HG03571 (cell line): ENCODE data around the gene TAF11L10.
"Not testable (repeated sequence)": the region's sequence is repeated elsewhere in the genome, so short reads cannot be mapped to it uniquely, and the experiment has no call there.

ENCODE experiments used
- ATAC-seq: cut with Tn5 transposase; IDR thresholded peaks from one replicate; pipeline ENCODE4 v1.9.1; 2021; ENCODE audit not compliant: unreplicated experiment

TAF11L10 gene

DNA sequence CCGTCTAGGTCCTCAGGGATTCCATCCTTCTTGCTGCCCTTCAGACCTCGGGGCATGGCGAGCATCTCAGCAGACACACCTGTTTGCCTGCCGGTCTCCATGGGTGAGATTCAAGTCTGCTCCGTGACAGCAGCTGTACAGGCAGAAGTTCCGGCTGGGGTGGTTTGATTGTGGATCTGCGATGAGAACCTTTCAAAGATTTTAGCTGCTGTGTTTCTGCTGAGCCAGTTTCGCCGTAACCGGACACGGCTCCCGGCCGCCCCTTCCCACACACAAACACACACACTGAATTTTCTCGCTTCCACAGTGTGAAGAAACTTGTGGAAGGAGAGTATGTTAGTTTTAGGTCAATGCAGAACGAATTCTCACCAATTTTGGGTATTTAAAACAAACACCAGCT is at the start of gene TAF11L10:
TSS of gene TAF11L10 (minus strand) at position 101 of the 400 bp plus-strand sequence.
- ATAC-seq, result not testable (repeated sequence)

DNA sequence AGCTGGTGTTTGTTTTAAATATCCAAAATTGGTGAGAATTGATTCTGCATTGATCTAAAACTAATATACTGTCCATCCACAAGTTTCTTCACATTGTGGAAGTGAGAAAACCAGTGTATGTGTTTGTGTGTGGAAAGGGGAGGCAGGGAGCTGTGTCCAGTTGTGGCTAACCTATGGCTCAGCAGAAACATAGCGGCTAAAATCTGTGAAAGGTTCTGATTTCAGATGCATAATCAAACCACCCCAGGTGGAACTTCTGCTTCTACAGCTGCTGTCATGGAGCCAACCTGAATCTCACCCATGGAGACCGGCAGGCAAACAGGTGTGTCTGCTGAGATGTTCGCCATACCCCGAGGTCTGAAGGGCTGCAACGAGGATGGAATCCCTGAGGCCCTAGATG is 36.5 kb upstream of the TAF11L10 start, which contains the start of gene TAF11L14:
TSS of gene TAF11L14 (plus strand) at position 301 of the 400 bp plus-strand sequence.
- no peak for ATAC-seq

DNA sequence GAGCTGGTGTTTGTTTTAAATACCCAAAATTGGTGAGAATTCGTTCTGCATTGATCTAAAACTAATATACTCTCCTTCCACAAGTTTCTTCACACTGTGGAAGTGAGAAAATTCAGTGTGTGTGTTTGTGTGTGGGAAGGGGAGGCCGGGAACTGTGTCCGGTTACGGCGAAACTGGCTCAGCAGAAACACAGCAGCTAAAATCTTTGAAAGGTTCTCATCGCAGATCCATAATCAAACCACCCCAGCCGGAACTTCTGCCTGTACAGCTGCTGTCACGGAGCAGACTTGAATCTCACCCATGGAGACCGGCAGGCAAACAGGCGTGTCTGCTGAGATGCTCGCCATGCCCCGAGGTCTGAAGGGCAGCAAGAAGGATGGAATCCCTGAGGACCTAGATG is 34.2 kb upstream of the TAF11L10 start, which contains the start of gene TAF11L13:
TSS of gene TAF11L13 (plus strand) at position 301 of the 400 bp plus-strand sequence.
- not testable (repeated sequence) for ATAC-seq

DNA sequence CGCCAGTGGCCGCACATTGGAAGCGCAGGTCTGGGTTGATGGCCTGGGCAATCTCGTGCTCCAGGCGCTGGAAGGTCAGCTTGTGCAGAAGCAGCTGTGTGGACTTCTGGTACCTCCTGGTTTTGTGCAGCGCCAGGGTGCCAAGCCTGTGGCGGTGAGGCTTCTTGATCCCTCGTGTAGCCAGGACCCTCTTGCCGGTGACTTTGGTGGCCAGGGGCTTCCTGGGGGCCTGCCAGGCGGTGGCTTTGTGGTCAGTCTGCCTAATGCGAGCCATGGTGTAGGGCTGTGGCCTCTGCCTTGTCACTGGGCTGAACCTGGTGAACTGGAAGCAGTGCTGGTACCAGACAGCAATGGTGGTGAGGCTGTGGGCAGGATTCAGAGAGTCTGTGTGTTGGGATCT is 28.1 kb upstream of the TAF11L10 start:
- ATAC-seq, result no peak

DNA sequence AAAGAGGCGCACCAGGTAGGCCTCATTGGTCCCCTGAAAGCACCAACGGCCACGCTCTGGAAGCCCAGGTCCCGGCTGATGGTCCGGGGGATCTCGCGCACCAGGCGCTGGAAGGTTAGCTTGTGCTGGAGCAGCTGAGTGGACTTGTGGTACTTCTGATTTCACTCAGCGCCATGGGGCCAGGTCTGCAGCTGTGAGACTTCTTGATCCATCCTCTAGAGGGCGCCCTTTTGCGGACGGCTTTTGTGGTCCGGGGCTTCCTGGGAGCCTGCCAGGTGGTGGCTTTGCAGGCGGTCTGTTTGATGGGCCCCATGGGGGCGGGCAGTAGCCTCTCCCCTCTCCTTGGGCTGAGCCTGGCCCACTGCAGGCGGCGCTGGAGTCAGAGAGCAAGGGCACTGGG is 23.0 kb upstream of the TAF11L10 start:
- ATAC-seq, result no peak

DNA sequence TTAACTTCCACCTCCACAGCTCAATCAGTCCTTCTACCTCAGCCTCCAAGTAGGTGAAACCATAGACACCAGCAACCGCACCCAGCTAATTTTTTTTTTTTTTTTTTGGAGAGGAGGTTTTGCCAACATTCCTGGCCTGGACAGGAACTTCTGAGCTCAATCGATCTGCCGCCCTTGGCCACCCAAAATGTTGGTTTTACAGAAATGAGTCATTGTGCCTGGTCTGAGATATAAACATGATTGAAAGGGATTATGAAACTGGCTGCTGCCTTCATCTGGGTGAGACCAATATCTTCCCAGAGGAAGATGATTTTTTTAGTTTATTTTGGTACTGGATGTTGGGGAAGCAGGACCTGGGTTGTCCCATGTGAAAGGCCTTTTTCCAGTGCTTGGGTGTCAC is 21.7 kb upstream of the TAF11L10 start:
- no peak for ATAC-seq

DNA sequence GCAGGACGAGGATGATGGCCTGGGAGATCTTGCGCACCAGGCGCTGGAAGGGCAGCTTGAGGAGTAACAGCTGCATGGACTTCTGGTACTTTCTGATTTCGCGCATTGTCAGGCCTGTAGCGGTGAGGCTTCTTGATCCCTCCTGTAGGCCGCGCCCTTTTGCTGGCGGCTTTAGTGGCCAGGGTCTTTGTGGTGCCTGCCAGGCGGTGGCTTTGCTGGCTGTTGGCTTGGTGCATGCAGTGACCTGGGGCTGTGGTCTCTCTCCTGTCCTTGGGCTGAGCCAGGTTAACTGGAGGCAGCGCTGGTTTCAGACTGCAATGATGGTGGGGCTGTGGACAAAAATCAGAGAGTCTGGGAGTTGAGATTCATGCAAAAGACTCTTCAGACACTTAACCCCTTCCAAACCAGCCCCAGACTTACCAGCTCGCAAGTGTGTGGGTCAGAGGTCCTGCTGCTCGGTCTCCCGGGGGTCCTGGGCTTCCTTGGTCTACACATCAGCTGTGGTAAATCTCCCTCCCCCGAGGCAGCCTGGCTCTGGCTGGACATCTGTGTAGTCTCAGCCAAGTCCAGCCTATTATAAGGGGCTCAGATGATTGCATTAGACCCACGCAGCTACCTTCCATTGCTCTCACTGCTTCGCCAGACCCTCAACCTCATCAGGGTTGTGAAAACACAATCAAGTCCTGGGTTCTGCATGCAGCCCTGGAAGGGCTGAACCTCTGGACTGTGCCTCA is 17.4 kb upstream of the TAF11L10 start:
- no peak for ATAC-seq

DNA sequence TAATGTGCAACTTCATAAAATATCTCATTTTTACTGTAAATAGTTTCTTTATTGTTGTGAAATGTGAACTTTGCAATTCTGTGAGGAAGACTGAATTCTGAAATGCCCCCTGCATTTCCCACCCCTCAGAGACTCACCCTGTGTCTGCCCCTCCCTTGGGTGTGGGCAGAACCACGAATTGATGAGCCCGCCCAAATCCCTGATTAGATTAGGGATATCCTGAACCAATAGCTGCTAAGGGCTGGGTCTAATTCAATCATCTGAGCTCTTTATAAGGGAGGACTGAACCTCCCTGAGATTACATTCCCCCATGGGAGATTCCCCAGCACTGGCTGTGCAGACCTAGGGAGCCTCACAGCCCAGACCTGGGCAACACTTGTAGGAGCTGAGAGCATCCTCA is 12.5 kb upstream of the TAF11L10 start, which contains the start of gene TAF11L12:
TSS of gene TAF11L12 (plus strand) at position 301 of the 400 bp plus-strand sequence.
- ATAC-seq, result not testable (repeated sequence)

DNA sequence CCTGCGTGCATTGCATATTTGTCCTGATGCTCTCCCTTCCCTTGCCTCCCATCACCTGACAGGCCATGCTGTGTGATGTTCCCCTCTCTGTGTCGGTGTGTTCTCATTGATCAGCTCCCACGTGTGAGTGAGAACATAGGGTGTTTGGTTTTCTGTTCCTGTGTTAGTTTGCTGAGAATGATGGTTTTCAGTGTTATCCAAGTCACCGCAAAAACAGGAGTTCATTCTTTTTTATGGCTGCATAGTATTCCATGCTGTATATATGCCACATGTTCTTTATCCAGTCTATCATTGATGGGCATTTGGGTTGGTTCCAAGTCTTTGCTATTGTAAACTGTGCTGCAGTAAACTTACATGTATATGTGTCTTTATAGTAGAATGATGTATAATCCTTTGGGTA is 9.8 kb upstream of the TAF11L10 start:
- not testable (repeated sequence) for ATAC-seq

DNA sequence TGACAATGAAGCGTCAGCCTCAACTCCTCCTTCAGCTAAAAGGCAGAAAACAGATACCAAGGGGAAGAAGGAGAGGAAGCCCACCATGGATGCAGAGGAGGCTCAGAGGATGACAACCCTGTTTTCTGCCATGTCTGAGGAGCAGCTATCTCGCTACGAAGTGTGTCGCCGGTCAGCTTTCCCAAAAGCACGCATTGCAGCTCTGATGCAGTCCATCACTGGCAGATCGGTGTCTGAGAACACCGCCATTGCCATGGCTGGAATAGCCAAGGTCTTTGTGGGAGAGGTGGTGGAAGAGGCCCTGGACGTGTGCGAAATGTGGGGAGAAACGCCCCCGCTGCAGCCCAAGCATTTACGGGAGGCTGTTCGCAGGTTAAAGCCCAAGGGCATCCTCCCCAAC is 7.3 kb upstream of the TAF11L10 start:
- ATAC-seq, result no peak

DNA sequence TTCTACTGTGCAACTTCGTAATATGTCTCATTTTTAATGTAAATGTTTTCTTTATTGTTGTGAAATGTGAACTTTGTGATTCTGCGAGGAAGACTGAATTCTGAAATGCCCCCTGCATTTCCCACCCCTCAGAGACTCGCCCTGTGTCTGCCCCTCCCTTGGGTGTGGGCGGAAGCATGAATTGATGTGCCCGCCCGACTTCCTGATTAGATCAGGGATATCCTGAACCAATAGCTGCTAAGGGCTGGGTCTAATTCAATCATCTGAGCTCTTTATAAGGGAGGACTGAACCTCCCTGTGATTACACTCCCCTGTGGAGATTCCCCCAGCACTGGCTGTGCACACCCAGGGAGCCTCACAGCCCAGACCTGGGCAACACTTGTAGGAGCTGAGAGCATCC is 6.3 kb upstream of the TAF11L10 start, which contains the start of gene TAF11L11:
TSS of gene TAF11L11 (plus strand) at position 304 of the 400 bp plus-strand sequence.
- not testable (repeated sequence) for ATAC-seq

DNA sequence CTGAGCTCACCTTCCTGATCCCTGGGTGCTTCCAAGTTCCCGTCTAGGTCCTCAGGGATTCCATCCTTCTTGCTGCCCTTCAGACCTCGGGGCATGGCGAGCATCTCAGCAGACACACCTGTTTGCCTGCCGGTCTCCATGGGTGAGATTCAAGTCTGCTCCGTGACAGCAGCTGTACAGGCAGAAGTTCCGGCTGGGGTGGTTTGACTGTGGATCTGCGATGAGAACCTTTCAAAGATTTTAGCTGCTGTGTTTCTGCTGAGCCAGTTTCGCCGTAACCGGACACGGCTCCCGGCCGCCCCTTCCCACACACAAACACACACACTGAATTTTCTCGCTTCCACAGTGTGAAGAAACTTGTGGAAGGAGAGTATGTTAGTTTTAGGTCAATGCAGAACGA is 3.4 kb downstream of the TAF11L10 start, which contains the start of gene TAF11L9:
TSS of gene TAF11L9 (minus strand) at position 140 of the 400 bp plus-strand sequence.
- not testable (repeated sequence) for ATAC-seq

DNA sequence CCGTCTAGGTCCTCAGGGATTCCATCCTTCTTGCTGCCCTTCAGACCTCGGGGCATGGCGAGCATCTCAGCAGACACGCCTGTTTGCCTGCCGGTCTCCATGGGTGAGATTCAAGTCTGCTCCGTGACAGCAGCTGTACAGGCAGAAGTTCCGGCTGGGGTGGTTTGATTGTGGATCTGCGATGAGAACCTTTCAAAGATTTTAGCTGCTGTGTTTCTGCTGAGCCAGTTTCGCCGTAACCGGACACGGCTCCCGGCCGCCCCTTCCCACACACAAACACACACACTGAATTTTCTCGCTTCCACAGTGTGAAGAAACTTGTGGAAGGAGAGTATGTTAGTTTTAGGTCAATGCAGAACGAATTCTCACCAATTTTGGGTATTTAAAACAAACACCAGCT is 6.8 kb downstream of the TAF11L10 start, which contains the start of gene TAF11L8:
TSS of gene TAF11L8 (minus strand) at position 101 of the 400 bp plus-strand sequence.
- ATAC-seq, result not testable (repeated sequence)

DNA sequence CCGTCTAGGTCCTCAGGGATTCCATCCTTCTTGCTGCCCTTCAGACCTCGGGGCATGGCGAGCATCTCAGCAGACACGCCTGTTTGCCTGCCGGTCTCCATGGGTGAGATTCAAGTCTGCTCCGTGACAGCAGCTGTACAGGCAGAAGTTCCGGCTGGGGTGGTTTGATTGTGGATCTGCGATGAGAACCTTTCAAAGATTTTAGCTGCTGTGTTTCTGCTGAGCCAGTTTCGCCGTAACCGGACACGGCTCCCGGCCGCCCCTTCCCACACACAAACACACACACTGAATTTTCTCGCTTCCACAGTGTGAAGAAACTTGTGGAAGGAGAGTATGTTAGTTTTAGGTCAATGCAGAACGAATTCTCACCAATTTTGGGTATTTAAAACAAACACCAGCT is 12.0 kb downstream of the TAF11L10 start, which contains the start of gene TAF11L7:
TSS of gene TAF11L7 (minus strand) at position 101 of the 400 bp plus-strand sequence.
- not testable (repeated sequence) for ATAC-seq
